Cerebellar cortex (tissue), 1 donor: ENCODE measurements around the gene ATP5F1E.
"Not testable (repeated sequence)": the region's sequence is repeated elsewhere in the genome, so short reads cannot be mapped to it uniquely, and the experiment has no call there.

ENCODE experiments used
- DNase-seq: peaks from one replicate; pipeline ENCODE4 v3.0.0-alpha.2; 2015; ENCODE audit warnings: low spot score

The ATP5F1E gene

DNA sequence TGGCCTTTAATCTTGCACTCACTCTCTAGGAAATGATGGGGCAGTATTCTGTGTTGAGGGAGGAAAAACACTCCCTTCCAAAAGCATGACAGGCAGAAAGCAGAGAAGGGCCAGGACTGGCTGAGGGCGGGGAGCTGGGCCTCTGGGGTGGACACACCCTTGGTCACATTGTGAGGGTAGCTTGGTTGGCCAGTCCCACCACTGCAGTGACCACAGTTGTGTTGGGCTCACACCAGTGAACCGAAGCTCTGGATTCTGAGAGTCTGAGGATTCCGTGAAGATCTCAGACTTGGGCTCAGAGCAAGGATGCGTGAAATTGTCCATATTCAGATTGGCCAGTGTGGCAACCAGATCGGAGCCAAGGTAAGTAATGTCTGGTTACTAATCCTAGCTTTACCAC is 12.9 kb downstream of the ATP5F1E start, which contains the start of gene TUBB1:
TSS of gene TUBB1 (plus strand) at position 213 of the 400 bp plus-strand sequence. CDS start at position 307, 94 bp downstream.
- DNase-seq, result no peak

DNA sequence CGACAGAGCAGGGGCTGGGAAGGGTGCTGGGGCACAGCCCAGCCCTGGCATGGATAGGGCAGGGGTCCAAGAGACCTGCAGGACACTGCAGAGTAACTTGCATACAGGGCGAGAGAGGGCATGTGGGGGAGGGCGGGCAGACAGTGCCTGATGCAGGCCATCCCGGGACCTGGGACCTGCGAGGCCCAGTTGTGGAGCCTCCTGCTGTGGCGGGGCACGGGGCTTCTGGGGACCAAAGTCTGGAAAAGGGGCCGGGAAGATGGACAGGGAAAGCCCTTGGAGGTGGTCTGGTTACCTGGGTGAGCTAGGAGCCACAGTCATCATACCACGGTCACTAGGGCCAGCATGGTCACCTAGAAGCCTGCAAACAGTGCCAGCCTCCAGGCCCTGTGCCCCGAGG is 13.3 kb downstream of the ATP5F1E start:
- DNase-seq, result no peak

GRCh38 chr20:59017493-59018231 is 14.5 kb downstream of the ATP5F1E start:
- DNase-seq, result no peak

GRCh38 chr20:59016795-59017492 is 15.2 kb downstream of the ATP5F1E start:
- DNase-seq, result no peak

DNA sequence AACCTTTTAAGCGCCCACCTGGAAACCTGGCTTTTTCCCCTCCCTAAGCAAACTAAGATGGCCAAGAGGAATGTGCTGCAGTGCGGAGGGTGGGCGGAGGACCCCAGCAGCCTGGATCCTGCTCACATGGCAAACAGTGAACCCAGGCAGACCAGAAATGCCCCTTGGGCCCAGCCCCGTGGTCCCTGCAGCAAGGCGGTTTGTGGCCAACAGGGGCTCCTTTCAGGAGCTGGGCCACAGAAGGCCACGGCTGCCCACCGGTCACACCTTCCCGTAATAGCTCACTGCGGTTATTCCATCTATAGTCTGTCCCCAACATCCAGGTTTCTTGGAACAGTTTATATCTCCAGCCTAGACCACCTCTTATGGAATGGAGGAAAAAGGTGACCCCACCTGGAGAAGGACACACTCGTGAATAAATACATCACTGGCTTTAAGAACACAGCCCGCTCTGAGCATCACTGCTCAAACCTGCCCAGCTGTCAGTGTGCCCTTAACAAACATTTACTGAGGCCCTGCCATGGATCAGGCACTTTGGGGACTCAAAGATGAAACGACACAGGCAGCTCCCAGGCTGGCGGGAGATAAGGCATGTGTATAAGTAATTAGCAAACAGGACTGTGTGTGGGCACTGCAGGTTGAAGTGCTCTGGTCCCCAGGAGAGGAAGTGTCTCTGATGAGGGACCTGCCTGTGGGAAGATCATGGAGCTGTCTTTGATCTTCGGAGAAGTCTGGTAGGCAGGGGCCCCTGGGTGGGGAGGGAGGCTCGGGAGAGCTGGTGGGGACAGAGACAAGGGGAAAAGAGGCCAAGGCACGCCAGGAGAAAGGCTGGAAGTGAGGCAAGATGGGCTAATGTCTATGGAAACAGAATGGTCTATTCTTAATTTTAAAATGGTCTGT is 16.1 kb downstream of the ATP5F1E start:
- no peak for DNase-seq

DNA sequence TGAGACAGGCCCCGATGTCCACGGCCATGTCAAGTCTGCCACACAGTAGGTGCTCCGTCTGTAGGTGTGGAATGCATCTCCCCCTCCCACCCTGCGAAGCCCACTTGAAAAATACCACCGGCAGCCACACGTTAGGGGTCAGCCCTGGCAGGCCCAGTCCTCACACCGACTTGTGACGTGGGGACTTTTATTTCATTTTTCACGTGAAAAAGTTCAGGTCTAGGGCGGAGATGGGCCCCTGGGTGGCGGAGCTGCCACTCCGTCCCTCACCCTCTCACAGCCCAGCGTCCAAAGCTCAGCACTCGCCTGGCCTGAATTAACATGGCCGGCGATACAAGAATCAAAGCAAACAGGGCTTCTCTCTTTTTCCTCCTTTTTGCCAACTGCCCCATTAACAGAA is 16.7 kb downstream of the ATP5F1E start:
- DNase-seq, result no peak

DNA sequence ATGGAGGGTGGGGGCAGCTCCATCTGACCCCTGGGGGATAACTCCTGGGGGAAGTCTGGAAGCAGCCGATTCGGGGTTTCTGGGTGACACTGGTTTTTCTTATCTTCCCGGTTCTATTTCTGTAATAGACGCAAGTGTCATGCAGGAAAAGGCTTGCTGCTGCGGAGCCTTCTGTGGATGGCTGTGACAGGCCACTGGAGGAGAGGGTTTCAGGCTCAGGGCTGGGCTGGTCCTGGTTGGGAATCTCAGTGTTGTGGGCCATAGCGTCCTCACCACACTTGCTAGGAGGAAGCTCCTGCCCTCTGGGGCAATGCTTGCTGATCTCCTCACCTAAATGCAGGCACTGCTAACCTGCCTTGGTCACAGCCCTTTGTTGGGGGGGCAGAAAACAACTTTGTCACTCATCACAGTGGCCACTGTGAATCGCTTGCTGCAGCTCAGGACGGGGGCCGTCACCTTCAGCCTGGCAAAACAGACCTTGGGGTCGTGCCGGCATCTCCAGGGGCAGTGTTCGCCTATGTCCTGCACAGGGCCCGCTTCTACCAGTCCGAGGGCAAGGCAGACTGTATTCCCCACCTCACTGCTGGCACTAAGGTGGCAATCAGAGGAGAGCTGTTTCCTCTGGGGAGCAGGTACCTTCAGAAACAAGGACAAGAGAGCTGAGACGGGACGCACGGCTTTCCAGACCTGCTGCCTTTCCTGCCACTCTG is 17.3 kb downstream of the ATP5F1E start:
- no peak for DNase-seq

- DNase-seq, result no peak
Observed at GRCh38 chr20:59013959-59014608, 18.1 kb downstream of the ATP5F1E start.

GRCh38 chr20:59013031-59013951 is 18.8 kb downstream of the ATP5F1E start:
- no peak for DNase-seq

DNA sequence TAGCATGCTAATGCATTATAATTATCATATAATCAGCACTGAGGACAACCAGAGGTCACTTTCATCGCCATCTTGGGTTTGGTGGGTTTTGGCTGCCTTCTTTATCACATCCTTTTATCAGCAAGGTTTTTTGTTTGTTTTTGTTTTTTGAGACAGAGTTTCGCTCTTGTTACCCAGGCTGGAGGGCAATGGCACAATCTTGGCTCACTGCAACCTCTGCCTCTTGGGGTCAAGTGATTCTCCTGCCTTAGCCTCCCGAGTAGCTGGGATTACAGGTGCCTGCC is 20.3 kb downstream of the ATP5F1E start:
- DNase-seq, result not testable (repeated sequence)

- no peak for DNase-seq
Observed at GRCh38 chr20:59010995-59011873, 20.9 kb downstream of the ATP5F1E start.

GRCh38 chr20:59010321-59010994 is 21.7 kb downstream of the ATP5F1E start:
- no peak for DNase-seq

GRCh38 chr20:59008715-59009336 is 23.3 kb downstream of the ATP5F1E start:
- no peak for DNase-seq

DNA sequence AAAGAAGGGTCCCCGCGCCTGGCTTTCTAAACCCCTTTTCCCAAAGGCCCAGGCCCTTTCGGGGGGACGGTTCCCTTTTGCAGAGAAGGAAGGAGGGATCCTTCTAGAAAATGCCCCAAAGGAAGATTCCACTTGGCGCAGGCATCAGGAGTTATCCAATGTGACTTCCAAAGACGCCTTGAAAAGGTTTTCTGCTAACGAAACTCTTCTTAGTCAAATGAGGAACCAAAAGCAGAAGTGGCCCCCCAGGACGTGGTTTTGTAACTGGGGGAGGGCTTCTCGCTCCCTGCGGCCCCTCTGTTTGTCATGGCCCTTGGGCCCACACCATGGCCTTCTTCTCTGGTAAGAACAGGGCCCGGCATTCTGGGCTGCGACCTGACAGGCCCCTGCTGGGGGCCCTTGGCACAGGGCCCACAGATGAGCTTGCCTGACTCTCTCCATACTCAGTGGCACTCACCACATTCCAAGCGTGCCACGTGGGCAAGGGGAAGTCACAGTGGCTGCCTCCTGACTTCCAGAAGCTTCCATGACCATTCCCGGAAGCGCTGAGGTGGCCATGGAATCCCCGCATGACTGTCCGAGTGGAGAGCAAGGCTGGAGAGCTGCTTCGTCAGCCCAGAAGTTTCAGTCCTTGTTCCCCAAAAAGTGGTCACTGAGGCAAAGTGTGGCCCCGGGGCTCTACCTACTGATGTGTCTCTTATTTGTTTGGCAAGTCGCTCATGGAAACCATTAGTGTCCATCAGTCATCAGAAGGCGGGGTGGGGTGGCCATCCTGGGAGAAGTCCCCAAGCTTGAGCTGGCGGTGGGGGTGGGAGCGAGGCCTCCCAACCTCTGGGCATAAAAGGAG is 24.2 kb downstream of the ATP5F1E start:
- no peak for DNase-seq

DNA sequence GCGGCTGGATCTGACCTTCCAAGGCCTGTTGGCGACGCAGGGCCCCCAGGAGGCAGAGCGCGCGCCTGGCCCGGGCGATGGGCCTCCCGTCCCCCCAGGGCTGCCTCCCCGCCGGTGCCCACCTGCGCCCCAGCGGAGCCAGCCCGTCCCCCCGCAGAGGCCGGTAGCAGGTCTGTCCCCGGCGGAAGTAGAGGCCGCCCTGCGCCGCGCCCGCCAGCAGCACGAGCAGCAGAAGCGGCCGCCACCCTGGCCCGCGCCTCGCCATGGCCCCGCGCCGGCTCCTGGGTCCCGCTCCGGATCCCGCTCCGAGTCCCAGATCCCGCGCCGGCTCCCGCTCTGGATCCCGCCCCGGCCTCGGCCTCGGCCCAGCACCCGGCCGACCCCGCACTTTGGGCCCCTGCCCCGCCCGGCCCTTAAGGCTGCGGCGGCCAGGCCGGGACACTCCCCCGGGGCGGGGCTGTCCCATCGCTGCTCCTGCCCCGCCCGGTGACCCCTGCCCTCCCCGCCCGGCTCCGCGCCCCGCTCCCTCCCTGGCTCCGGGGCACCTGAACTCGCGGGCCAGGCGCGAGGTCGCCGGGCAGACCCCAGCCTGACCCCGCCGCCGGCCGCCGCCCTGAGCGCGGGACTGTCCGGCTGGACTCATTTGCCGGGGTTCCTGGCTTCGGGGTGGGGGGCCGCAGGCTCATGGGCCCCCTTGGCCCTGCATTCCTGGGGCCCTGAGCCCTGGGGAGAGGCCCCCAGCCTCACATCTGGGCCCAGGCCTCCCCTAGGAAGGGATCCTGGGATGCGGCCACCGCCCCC is 25.1 kb downstream of the ATP5F1E start, which contains the start of gene CTSZ:
TSS of gene CTSZ (minus strand) at position 391 of the 801 bp plus-strand sequence. CDS start at position 265, 126 bp downstream.
- DNase-seq, result no peak

GRCh38 chr20:59006167-59006863 is 25.8 kb downstream of the ATP5F1E start:
- no peak for DNase-seq
